ENCODE measurements around the gene SLC16A10. TPM values are rescaled to one million over a fixed set of nuclear protein-coding genes. Genes with fewer than 3 reads are reported as not detected.

Gene SLC16A10
- total RNA-seq, 1 donor from 2014 or later = 11.0 TPM

GRCh38 chr6:111204881-111205280 is 117.6 kb downstream of the SLC16A10 start:
- DNase-seq (ENCODE audit: low spot score in 2 of 2) = no peak
- no peak for FAIRE-seq

- DNase-seq (ENCODE audit: low spot score in 2 of 2) = no peak
- FAIRE-seq = no peak
Measured at GRCh38 chr6:111205502-111205901, 118.2 kb downstream of the SLC16A10 start.

DNA sequence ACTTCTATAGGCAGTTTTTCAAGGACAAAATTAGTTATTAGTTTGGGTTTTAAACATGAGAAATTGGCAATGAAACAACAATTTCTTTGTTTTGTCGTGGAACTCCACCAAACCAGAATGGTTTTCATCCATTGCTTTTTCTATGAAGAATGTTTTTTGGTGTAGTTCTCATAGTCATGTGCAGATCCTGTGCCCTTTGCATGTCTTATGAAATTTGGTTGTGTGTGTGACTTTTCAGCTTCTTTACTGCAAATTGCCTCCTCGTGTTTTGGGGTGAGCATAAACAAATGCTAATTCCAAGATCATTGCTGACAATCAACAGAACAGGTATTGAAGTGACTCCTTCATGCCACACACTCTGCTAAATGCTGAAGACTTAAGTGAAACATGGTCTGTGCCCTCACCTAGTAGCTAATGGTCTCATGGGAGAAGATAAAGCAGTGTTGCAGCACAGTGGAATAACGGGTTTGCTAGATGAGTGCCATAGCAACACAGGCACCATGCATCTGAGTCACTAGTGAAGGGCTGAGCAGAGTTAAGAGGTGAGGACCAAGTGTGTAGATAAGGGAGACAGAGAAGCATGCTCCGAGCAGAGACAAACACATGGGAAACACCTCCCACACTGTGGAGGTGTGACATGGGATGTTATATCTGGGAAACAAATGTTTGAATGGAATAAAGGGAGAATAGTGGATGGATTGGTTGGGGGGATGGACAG is 120.0 kb downstream of the SLC16A10 start:
- DNase-seq (ENCODE audit: low spot score in 2 of 2) (no peak), FAIRE-seq (no peak)

DNA sequence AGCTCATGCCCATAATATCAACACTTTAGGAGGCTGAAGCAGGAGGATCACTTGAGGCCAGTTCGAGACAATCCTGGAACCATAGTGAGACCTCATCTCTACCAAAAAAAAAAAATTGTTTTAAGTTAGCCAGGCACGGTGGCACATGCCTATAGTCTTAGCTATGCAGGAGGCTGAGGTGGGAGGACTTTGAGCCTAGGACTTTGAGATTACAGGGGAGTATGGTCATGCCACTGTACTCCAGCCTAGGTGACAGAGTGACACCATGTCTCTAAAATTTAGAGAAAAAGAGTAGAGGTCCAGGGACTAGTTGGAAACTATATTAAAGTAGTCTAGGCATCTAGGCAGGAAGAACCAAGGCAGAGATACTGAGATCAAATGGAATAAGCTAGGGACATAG is 121.6 kb downstream of the SLC16A10 start:
- FAIRE-seq (no peak), DNase-seq (ENCODE audit: low spot score in 2 of 2) (no peak)

DNA sequence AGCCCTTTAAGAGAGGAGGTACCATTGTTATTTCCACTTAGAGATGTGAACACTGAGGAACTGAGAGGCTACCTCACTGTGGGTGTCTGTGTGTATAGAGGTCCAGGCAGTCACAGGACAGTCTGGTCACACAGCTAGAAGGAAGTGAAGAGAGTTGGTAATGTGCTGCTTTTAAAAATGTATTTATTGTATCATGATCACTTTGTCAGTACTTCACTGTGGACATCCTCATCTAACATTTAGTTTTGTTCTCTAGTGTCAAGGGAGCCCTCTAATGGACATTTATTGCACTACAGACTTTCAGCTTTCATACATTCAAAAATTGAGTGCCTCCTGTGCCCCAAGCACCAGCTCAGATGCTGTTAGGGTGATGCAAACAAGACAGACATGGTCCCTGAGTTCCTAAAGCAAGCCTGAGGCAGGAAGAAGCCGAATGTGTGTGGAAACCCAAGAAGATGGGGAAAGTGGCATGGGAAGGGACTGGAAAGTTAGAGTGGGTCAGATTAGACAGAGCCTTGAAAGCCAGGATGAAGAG is 123.0 kb downstream of the SLC16A10 start:
- FAIRE-seq (no peak), DNase-seq (ENCODE audit: low spot score in 2 of 2) (peak; percentile 11 to 42)

- no peak for DNase-seq (ENCODE audit: low spot score in 2 of 2)
- FAIRE-seq = no peak
Measured at GRCh38 chr6:111211411-111212030, 124.2 kb downstream of the SLC16A10 start.

DNA sequence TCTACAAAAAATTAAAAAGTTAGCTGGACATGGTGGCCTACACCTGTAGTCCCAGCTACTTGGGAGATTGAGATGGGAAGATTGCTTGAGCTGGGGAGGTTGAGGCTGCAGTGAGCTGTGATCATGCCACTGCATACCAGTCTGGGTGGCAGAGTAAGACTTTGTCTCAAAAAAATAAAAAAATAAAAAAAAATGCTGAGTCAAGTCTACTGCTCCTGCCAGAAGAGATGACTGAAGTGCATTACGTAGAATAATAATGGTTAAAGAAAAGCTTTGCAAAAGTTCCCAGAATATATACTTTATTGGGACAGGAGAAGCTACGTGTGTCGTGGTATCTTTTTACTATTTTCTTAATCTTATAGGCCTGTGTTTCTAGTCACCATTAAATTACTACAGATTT is 125.3 kb downstream of the SLC16A10 start:
- DNase-seq (ENCODE audit: low spot score in 2 of 2) = no peak
- FAIRE-seq = no peak

DNA sequence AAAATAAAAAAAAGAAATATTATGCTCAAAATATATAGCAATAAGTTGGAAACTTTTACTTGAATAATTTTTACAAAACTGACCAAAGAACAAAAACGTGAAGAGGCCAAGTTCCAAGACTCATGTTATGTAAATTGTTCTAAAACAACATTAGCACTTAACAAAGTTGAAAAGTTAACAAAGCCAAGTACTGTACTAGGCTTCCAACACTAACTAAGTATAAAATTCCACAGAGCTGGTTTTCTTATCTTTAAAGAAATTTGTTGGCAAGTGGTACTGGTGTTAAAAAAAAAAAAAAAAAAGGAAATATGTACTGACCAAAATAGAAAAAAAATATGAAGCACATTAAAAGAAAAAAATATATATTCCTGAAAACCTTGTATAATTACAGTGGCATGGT is 127.8 kb downstream of the SLC16A10 start:
- DNase-seq (ENCODE audit: low spot score in 2 of 2) = no peak
- no peak for FAIRE-seq

DNA sequence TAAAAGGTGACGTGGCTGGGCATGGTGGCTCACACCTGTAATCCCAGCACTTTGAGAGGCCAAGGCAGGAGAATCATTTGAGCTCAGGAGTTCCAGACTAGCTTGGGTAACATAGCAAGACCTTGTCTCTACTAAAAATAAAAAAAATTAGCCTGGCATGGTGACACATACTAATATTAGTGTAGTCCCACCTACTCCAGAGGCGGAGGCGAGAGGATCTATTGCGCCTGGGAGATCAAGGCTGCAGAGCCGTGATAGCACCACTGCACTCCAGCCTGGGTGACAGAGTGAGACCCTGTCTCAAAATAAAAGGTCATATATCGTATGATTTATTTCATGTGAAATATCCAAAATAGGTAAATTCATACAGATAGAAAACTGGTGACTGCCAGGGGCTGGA is 132.5 kb downstream of the SLC16A10 start:
- no peak for DNase-seq (ENCODE audit: low spot score in 2 of 2)

DNA sequence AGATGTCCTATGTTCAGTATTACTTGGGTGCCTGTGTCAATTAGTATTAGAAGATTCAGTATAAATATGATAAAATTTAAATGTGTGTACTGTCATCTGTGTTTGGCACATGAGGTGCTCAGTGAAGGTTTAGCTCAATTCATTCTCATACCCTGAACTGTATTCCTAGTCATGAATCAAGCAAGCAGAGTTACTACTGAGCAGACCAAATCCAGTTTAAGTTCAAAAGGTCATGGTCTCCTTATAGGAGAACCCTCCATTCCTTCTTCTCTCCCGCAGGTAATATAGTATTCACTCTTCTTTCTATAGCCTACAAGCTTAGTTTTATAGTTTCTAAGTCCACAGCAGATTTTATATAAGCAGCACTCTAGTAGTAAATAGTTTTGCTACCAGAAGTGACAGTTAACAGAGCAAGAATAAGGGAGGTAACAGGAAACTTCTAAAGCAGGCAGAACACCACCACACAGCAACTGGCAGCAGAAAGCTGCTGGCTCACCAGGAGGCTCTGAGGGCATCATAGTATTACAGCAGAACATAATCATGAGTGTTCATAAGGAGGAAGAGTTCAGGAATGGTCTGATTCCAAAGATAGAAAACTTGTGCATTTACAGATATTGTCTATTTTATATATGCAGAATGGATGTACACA is 133.2 kb downstream of the SLC16A10 start:
- no peak for FAIRE-seq
- no peak for DNase-seq (ENCODE audit: low spot score in 2 of 2)

More for the DNA sequence above, 132.5 kb downstream of the SLC16A10 start:
- no peak for FAIRE-seq

DNA sequence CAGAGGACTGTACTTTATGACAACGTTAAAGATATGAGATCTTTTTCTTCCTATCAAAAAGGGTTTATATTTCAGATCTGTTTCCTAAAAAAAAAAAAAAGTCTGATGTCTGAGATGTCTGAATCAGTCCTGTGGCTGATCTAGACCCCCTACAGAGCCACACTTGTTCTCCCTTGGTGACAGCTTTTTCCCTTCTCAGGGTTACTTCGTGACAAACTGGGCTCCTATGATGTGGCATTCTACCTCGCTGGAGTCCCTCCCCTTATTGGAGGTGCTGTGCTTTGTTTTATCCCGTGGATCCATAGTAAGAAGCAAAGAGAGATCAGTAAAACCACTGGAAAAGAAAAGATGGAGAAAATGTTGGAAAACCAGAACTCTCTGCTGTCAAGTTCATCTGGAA is 134.5 kb downstream of the SLC16A10 start:
- DNase-seq (ENCODE audit: low spot score in 2 of 2) = no peak
- no peak for FAIRE-seq

DNA sequence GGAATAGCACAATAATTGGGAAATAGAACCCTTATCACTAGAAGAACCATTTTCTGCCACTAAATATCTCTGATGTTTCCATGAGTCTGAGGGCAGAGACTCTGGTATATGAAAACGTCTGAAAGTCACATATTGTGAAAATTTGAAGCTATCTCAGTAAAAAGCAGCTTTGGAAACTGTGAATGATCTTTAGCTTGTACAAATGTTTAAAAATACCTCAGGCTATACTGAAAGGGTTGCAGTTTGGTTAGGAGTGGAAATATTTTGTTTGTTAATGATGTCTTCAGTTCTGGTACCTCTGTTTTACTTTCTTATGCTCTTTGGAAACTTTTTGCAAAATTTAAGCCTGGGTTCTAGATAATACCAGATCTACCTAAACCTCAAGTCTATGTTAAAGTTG is 135.0 kb downstream of the SLC16A10 start:
- FAIRE-seq = no peak
- DNase-seq (ENCODE audit: low spot score in 2 of 2) = no peak

DNA sequence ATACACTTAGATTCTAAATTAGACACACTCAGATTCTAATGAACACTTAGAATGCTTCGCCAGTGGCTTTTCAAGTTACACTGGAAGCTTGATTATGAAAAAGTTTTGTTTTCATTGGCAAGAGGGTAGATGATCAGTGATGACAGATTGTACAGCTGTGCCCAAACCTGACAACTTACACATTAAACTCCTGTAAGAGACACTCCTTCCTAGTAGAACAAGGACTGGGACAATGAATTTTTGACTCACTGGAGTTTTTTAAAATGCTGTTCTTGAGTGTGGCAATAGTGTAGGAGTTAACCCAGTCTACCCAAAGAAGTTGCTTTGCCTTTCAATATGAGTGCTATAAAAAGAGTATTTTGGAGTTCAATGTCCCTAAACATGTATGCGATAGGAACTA is 140.8 kb downstream of the SLC16A10 start:
- DNase-seq (ENCODE audit: low spot score in 2 of 2) (no peak), FAIRE-seq (no peak)

DNA sequence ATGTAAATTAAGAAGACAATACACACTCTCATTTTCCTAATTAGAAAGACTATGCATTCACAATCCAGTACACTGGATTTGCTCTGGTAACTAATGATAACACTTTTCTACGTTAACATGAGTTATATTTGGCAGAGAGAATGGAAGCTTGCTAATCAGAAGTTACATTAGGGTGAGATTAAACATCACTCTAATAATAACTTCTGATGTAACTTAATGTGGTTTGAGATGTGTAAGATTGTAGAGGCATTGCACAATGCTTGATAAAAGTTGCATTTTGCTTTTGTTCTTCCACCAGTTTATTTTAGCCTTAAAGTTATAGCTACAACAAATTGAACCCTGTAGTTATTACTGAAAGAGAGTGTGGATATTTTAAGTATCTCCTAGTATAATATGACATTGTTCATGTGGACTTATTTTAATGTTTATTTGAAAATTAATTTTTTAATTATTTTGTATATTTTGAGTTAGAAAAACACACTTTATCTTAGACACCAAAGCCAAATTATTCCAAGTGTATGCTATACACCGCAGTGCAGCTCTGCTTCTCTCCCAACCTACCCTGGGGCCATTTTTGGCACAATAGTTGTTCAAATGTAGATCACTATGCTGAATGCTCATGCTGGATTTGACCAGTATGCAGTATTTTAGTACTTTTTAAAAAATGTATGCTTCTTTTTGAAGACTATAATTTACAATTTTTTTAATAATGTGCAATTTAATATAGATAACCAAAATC is 143.2 kb downstream of the SLC16A10 start:
- no peak for FAIRE-seq

GRCh38 chr6:111231090-111231459 is 143.8 kb downstream of the SLC16A10 start:
- FAIRE-seq (no peak), DNase-seq (ENCODE audit: low spot score in 2 of 2) (no peak)

More for the DNA sequence above, 143.2 kb downstream of the SLC16A10 start:
- no peak for DNase-seq (ENCODE audit: low spot score in 2 of 2)

DNA sequence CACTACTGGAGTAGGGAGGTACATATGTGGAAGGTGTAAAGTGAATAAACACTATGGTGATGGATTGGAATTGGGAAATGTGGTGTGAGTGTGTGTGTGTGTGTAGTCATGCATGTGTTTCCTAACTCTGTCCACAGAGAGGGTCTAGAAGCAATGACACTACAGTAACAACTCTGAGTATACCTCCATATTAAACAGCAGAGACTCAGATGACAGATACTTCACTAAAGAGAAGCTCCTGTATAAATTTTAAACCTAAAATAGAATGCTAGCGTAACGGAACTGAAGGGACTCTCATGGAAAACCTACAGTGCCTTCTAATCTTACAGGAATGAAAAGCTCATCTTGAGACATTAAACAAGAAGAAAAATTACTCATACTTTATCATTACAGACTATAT is 150.5 kb downstream of the SLC16A10 start:
- FAIRE-seq (no peak), DNase-seq (ENCODE audit: low spot score in 2 of 2) (no peak)

DNA sequence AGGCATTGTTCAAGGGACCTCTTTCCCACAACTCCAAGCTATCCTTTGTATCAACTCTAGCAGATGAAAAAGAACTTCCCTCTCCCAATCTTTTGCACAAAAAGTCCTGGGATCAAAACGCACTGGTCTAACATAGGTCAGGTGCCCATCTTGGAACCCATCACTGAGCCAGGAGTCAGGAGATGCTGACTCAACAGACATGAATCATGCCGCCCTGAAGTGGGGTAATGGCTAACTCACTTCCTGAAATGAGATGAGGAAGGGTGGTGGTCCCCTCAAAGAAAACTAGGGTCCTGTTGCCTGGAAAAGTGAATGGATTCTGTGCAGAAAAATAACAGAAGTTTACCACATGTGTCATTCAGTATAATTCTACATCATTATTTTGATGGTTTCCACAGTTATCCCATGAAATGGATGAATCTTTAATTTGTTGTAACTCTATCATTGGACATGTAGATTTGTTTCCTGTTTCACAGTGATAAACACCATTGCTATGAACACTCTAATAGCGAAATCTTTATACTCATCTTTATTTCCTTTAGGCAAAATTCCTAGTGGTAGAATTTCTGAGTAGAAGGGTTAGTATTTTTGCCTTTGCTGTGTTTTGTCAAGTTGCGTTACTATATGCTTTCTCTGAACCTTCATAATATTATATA is 151.3 kb downstream of the SLC16A10 start:
- FAIRE-seq = no peak
- no peak for DNase-seq (ENCODE audit: low spot score in 2 of 2)

DNA sequence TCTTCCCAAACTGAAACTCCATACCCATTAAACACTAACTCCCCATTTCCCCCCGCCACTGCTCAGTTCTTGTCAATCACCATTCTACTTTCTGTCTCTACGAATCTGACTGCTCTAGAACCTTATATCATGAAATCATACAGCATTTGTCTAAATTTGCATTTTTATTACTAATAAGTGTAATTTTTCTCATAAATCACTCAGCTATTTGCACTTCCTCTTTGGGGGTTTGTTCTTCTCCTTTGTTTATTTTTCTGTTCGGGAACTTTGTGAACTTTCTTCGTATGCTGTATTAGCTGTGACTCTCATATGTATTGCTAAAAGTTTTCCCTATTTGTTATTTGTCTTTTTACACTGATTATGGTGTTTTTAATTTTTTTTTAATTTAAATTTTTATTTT is 152.2 kb downstream of the SLC16A10 start:
- no peak for DNase-seq (ENCODE audit: low spot score in 2 of 2)
- no peak for FAIRE-seq

DNA sequence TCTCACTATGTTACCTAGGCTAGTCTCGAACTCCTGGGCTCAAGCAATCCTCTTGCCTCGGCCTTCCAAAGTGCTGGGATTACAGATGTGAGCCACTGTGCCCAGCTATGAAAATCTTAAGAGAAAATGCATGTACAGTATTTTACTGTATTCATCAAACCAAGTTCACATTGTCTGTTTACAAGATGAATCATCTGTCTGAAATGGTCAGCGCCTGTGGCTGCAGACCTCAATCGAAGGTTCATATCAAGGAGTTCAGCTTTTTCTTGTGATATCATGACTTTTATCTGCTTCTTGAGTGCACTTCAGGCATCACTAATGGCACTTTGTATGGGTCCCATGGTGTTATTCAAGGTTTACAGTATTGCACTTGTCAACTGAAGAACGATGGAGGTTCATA is 155.1 kb downstream of the SLC16A10 start:
- FAIRE-seq (no peak), DNase-seq (ENCODE audit: low spot score in 2 of 2) (no peak)

DNA sequence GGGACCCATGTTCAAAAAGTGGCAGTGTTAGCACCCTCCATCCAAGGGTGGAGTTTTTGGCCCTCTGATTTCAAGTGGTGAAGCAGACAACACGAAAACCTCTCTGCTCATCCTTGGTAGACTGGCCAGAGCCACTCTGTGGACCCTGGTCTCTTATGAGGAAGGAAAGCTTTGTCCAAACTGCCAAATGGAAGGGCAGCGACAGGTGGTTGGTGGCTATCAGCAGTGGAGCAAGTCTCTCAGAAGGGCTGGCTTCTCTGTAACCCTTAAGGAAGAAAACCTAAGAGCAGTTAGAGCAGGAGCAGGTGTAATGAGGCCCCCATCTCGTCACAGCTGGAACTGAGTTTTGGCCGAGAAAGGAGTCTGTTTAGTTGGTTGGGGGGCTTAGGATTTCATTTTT is 155.8 kb downstream of the SLC16A10 start:
- FAIRE-seq (no peak), DNase-seq (ENCODE audit: low spot score in 2 of 2) (no peak)

All from frontal cortex (tissue), 4 donors.